ENCODE data around the gene NBEAL2. TPM values are rescaled to one million over a fixed set of nuclear protein-coding genes. Genes with fewer than 3 reads are reported as not detected.

Gene NBEAL2
- total RNA-seq, 2 experiments from 2014 or later: 79.6 to 82.9 TPM

GRCh38 chr3:47002171-47003055 lies 22.9 kb downstream of the NBEAL2 start:
- ChIA-PET POLR2A (no interaction called here), CTCF (no interaction called here)

GRCh38 chr3:47003056-47003410 lies 23.6 kb downstream of the NBEAL2 start:
- POLR2A ChIA-PET: no interaction called here
- CTCF ChIA-PET: no interaction called here

GRCh38 chr3:47003461-47004368 lies 24.2 kb downstream of the NBEAL2 start:
- ChIA-PET CTCF (no interaction called here), POLR2A (no interaction called here)

- ChIA-PET CTCF (no interaction called here), POLR2A (no interaction called here)
Measured at GRCh38 chr3:47004369-47005211, 25.1 kb downstream of the NBEAL2 start.

GRCh38 chr3:47005212-47006144 lies 26.0 kb downstream of the NBEAL2 start:
- ChIA-PET POLR2A (interaction anchor here (0.6 kb wide), 1 partner anchor 22 kb away, joined by 3 read pairs; no protein-coding TSS in a partner anchor), CTCF (no interaction called here)

- ChIA-PET CTCF (interaction anchor here (1.2 kb wide), 1 partner anchor 15 kb away, joined by 4 read pairs; no protein-coding TSS in a partner anchor), POLR2A (no interaction called here)
Measured at GRCh38 chr3:47006145-47006651, 26.7 kb downstream of the NBEAL2 start.

- CTCF ChIA-PET: interaction anchor here (1.2 kb wide), 1 partner anchor 16 kb away, joined by 4 read pairs; no protein-coding TSS in a partner anchor
Measured at GRCh38 chr3:47007001-47007400, 27.5 kb downstream of the NBEAL2 start.

GRCh38 chr3:47007482-47008233 lies 28.2 kb downstream of the NBEAL2 start:
- ChIA-PET POLR2A (interaction anchor here (1.3 kb wide), 1 partner anchor 12 kb away, joined by 4 read pairs; no protein-coding TSS in a partner anchor), CTCF (no interaction called here)

More at GRCh38 chr3:47007001-47007400, 27.5 kb downstream of the NBEAL2 start:
- POLR2A ChIA-PET: interaction anchor here (1.3 kb wide), 1 partner anchor 12 kb away, joined by 4 read pairs; no protein-coding TSS in a partner anchor

- CTCF ChIA-PET: interaction anchor here (0.8 kb wide), 1 partner anchor 10 kb away, joined by 4 read pairs; no protein-coding TSS in a partner anchor
- POLR2A ChIA-PET: no interaction called here
Measured at GRCh38 chr3:47008234-47008796, 28.8 kb downstream of the NBEAL2 start.

GRCh38 chr3:47008851-47009224 lies 29.4 kb downstream of the NBEAL2 start:
- POLR2A ChIA-PET: interaction anchor here (0.6 to 1.2 kb wide), 2 partner anchors 8 to 29 kb away, joined by 3 to 9 read pairs; partner anchors contain the start of gene NBEAL2

GRCh38 chr3:47009225-47010110 lies 30.0 kb downstream of the NBEAL2 start:
- ChIA-PET CTCF (interaction anchor here (0.6 to 0.8 kb wide), 2 partner anchors 11 kb away, joined by 3 to 4 read pairs; no protein-coding TSS in a partner anchor), POLR2A (interaction anchor here (0.6 to 1.2 kb wide), 2 partner anchors 8 to 29 kb away, joined by 3 to 9 read pairs; partner anchors contain the start of gene NBEAL2)

More at GRCh38 chr3:47008851-47009224, 29.4 kb downstream of the NBEAL2 start:
- CTCF ChIA-PET: interaction anchor here (0.8 kb wide), 1 partner anchor 10 kb away, joined by 4 read pairs; no protein-coding TSS in a partner anchor

- POLR2A ChIA-PET: interaction anchor here (0.6 to 1.2 kb wide), 2 partner anchors 30 kb away, joined by 3 to 9 read pairs; partner anchors contain the start of gene NBEAL2
- CTCF ChIA-PET: interaction anchor here (0.6 to 0.9 kb wide), 2 partner anchors 11 to 115 kb away, joined by 3 read pairs; no protein-coding TSS in a partner anchor
Measured at GRCh38 chr3:47010111-47010712, 30.7 kb downstream of the NBEAL2 start.

- CTCF ChIA-PET: interaction anchor here (0.7 to 0.9 kb wide), 2 partner anchors 12 to 116 kb away, joined by 3 read pairs; no protein-coding TSS in a partner anchor
- POLR2A ChIA-PET: interaction anchor here (0.6 kb wide), 1 partner anchor 31 kb away, joined by 3 read pairs; no protein-coding TSS in a partner anchor
Measured at GRCh38 chr3:47010910-47011309, 31.4 kb downstream of the NBEAL2 start.

GRCh38 chr3:47011371-47011770 lies 31.9 kb downstream of the NBEAL2 start:
- POLR2A ChIA-PET: no interaction called here
- CTCF ChIA-PET: interaction anchor here (0.7 kb wide), 1 partner anchor 12 kb away, joined by 3 read pairs; no protein-coding TSS in a partner anchor
